HepG2 (cell line): ENCODE measurements around the gene EFHC2. TPM values are rescaled to one million over a fixed set of nuclear protein-coding genes. Genes with fewer than 3 reads are reported as not detected.
A peak's percentile ranks its signal among the peaks of the same experiment; 100 is the strongest.

Experiments
- ATAC-seq: fragments of 200-7000 bp; cut with Tn5 transposase; 3 replicates; pipeline ENCODE4 v1.9.1; 2020; ENCODE audit warnings: mild to moderate bottlenecking, moderate library complexity
- BruUV-seq: library from RNA; stranded (reverse); fragments of 400-500 nt; replicated peaks from 2 replicates; lab custom pipeline; 2021; lab: Mats Ljungman, UMichigan
- CTCF ChIA-PET: fragments of 300-600 bp; formaldehyde crosslinking; extraction: SDS; loops from one replicate; lab custom pipeline; 2021; ENCODE audit warnings: low total read pairs, inconsistent platforms, low intra/inter-chr PET ratio; lab: Yijun Ruan, JAX
- POLR2A ChIA-PET: fragments of 350-600 bp; sonication (Branson Sonifier 250); formaldehyde crosslinking; loops from one replicate; lab custom pipeline; 2020; ENCODE audit warnings: antibody characterized with exemption, inconsistent platforms; lab: Yijun Ruan, JAX
- DNase-seq: peaks from one replicate; pipeline ENCODE4 v3.0.0-alpha.2; 2015; ENCODE audit warnings: low spot score
- FAIRE-seq: peaks from 3 replicates; lab custom pipeline; 2011; peaks lifted over from hg19 to GRCh38; lab: Jason Lieb, UNC
- H2AFZ ChIP-seq: one replicate; pipeline ENCODE4 v1.6.1; 2011; ENCODE audit warnings: low read length, inconsistent platforms
- H3K27ac ChIP-seq: fragments of 300-600 bp; 3 replicates; pipeline ENCODE4 v1.8.0; 2011; ENCODE audit warnings: mixed run types, mild to moderate bottlenecking, mixed read lengths, low read length, inconsistent platforms; ENCODE audit not compliant: insufficient read depth; ENCODE audit errors: extremely low read length
- H3K27me3 ChIP-seq, 2 experiments: fragments of 200-600 bp in 1 of 2; 2 replicates in 1 of 2; 3 replicates in 1 of 2; pipeline versions ENCODE4 v1.6.0 to v1.8.0; 2011; ENCODE audit warnings: low read length in 2 of 2, mild to moderate bottlenecking in 2 of 2, moderate library complexity in 2 of 2, inconsistent platforms in 1 of 2; ENCODE audit not compliant: insufficient read depth in 2 of 2, control insufficient read depth in 1 of 2
- H3K36me3 ChIP-seq, 2 experiments: fragments of 200-600 bp in 1 of 2; replicated peaks in 1 of 2; 2 replicates in 1 of 2; 3 replicates in 1 of 2; pipeline versions ENCODE4 v1.5.1 to v1.8.0; 2011; ENCODE audit warnings: low read length in 2 of 2, inconsistent platforms in 1 of 2; ENCODE audit not compliant: insufficient read depth in 2 of 2, control insufficient read depth in 1 of 2
- H3K4me1 ChIP-seq: 2 replicates; pipeline ENCODE4 v1.5.1; 2012; ENCODE audit warnings: low read length, inconsistent platforms; ENCODE audit not compliant: insufficient read depth
- H3K4me2 ChIP-seq: 2 replicates; pipeline ENCODE4 v1.6.0; 2011; ENCODE audit warnings: low read depth, low read length, inconsistent platforms
- H3K4me3 ChIP-seq, 3 experiments: fragments of 200-600 bp in 1 of 3; sonication (generic), shearing (Covaris generic) in 1 of 3; replicated peaks in 1 of 3; 2 replicates each; pipeline ENCODE4 v1.5.1; 2011 to 2016; ENCODE audit warnings: low read length in 3 of 3, inconsistent platforms in 2 of 3, low read depth in 2 of 3, mild to moderate bottlenecking in 2 of 3, control low read depth in 1 of 3, mixed read lengths in 1 of 3; ENCODE audit not compliant: insufficient read depth in 1 of 3
- H3K79me2 ChIP-seq: one replicate; pipeline ENCODE4 v1.6.1; 2011; ENCODE audit warnings: low read length, inconsistent platforms; ENCODE audit not compliant: insufficient read depth
- H3K9ac ChIP-seq: 2 replicates; pipeline ENCODE4 v1.6.0; 2011; ENCODE audit warnings: mild to moderate bottlenecking, low read depth, low read length, inconsistent platforms; ENCODE audit not compliant: insufficient read depth
- H3K9me3 ChIP-seq: 2 replicates; pipeline ENCODE4 v1.5.1; 2012; ENCODE audit warnings: mild to moderate bottlenecking, low read length
- H4K20me1 ChIP-seq: 2 replicates; pipeline ENCODE4 v1.6.0; 2011; ENCODE audit warnings: inconsistent platforms, mild to moderate bottlenecking, low read length, moderate library complexity; ENCODE audit not compliant: insufficient read depth
- CCAR2 ChIP-seq: fragments of 200-400 bp; formaldehyde crosslinking; optimal IDR thresholded peaks from 2 replicates; pipeline ENCODE3; 2018; ENCODE audit warnings: low read depth, mild to moderate bottlenecking, low read length, moderate library complexity
- KDM2A ChIP-seq: sonication (generic); formaldehyde crosslinking; IDR thresholded peaks from 2 replicates; pipeline ENCODE4 v1.4.0; 2020; ENCODE audit warnings: low read depth, missing genetic modification reagents, borderline replicate concordance
- SMAD3 ChIP-seq: sonication (generic); formaldehyde crosslinking; IDR thresholded peaks from 2 replicates; pipeline ENCODE4 v1.4.0; 2020; ENCODE audit warnings: missing genetic modification reagents
- ZNF329 ChIP-seq: sonication (generic); formaldehyde crosslinking; IDR thresholded peaks from 2 replicates; pipeline ENCODE4 v1.9.0; 2021; ENCODE audit warnings: low read depth, mild to moderate bottlenecking, missing genetic modification reagents
- ZNF441 ChIP-seq: sonication (generic); formaldehyde crosslinking; IDR thresholded peaks from 2 replicates; pipeline ENCODE4 v1.7.0; 2021; ENCODE audit warnings: missing genetic modification reagents, borderline replicate concordance
- ZNF605 ChIP-seq: sonication (generic); formaldehyde crosslinking; IDR thresholded peaks from 2 replicates; pipeline ENCODE4 v1.8.0; 2022; ENCODE audit warnings: mild to moderate bottlenecking, missing genetic modification reagents
- ZNF646 ChIP-seq: sonication (generic); formaldehyde crosslinking; IDR thresholded peaks from 2 replicates; pipeline ENCODE4 v1.9.0; 2021; ENCODE audit warnings: mild to moderate bottlenecking, missing genetic modification reagents
- ZNF713 ChIP-seq: sonication (generic); formaldehyde crosslinking; IDR thresholded peaks from 2 replicates; pipeline ENCODE4 v1.4.0; 2020; ENCODE audit warnings: mild to moderate bottlenecking, missing genetic modification reagents
- WGBS: methylation state at CpG from one replicate; pipeline ENCODE4 v1.1.6; 2017; ENCODE audit warnings: low lambda C conversion rate; 5-methylcytosine and 5-hydroxymethylcytosine counted together
- in situ Hi-C: cut with HindIII; loops from 2 replicates; pipeline ENCODE4 v1.10.0; 2017; ENCODE audit warnings: low pct_unique_long_range_greater_than_20kb; ENCODE audit not compliant: extremely low pct_ligation_motif_present
- intact Hi-C: fragments of 100-400 bp; cut with micrococcal nuclease; formaldehyde crosslinking; loops from one replicate; pipeline ENCODE4 v1.10.0; 2022; ENCODE audit not compliant: unreplicated experiment
- polyA plus RNA-seq, 8 experiments: library from polyadenylated mRNA; depleted of rRNA in 3 of 8; stranded (reverse) in 7 of 8; unstranded in 1 of 8; fragments of >200 nt; fragmentation: Illumina TruSeq in 4 of 8; extraction: Trizol in 4 of 8; gene quantifications; 2 replicates each; pipeline versions ENCODE4 v1.2.1 to v1.2.3, GENCODE V29; 2011 to 2016; ENCODE audit warnings: low read depth in 4 of 8, missing spikeins in 1 of 8, mixed read lengths in 1 of 8; ENCODE audit not compliant: insufficient read depth in 1 of 8
- total RNA-seq, 5 experiments: library from RNA; depleted of rRNA; stranded (reverse); fragments of >200 nt; fragmentation: Illumina TruSeq; extraction: Trizol; gene quantifications; 2 replicates each; pipeline ENCODE4 v1.2.3, GENCODE V29; 2016; ENCODE audit warnings: low read depth in 1 of 5
- TF ChIP-seq, protein P1 (sequence below): sonication (generic); formaldehyde crosslinking; IDR thresholded peaks from 2 replicates; pipeline ENCODE4 v1.4.0; 2020; ENCODE audit warnings: missing genetic modification reagents

EFHC2 gene
- total and polyA plus RNA-seq, 2 of the 13 experiments (the other 11 are each of a cell fraction or from before 2014, with no cell fraction given): not detected

DNA sequence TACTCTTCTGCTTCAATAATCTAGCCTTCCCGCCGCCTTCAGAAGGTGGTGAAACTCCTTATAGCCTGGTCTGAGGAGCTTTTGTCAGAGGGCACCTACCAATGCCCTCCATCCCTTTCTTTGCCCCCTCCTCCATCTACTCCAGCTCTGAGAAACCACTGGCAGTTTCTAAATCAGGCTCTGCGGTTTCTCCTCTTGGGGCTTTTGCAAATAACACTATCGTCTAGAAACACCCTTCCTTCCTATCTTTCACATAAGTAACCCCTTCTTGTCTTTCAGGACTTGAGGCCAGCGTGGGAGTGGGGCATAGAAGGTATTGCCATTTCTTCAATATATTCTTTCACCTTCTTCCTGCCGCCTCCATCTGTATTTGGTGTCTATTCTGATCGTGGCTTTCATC lies 1.2 kb upstream of the EFHC2 start (continued):
- TF ChIP-seq, protein P1, sequence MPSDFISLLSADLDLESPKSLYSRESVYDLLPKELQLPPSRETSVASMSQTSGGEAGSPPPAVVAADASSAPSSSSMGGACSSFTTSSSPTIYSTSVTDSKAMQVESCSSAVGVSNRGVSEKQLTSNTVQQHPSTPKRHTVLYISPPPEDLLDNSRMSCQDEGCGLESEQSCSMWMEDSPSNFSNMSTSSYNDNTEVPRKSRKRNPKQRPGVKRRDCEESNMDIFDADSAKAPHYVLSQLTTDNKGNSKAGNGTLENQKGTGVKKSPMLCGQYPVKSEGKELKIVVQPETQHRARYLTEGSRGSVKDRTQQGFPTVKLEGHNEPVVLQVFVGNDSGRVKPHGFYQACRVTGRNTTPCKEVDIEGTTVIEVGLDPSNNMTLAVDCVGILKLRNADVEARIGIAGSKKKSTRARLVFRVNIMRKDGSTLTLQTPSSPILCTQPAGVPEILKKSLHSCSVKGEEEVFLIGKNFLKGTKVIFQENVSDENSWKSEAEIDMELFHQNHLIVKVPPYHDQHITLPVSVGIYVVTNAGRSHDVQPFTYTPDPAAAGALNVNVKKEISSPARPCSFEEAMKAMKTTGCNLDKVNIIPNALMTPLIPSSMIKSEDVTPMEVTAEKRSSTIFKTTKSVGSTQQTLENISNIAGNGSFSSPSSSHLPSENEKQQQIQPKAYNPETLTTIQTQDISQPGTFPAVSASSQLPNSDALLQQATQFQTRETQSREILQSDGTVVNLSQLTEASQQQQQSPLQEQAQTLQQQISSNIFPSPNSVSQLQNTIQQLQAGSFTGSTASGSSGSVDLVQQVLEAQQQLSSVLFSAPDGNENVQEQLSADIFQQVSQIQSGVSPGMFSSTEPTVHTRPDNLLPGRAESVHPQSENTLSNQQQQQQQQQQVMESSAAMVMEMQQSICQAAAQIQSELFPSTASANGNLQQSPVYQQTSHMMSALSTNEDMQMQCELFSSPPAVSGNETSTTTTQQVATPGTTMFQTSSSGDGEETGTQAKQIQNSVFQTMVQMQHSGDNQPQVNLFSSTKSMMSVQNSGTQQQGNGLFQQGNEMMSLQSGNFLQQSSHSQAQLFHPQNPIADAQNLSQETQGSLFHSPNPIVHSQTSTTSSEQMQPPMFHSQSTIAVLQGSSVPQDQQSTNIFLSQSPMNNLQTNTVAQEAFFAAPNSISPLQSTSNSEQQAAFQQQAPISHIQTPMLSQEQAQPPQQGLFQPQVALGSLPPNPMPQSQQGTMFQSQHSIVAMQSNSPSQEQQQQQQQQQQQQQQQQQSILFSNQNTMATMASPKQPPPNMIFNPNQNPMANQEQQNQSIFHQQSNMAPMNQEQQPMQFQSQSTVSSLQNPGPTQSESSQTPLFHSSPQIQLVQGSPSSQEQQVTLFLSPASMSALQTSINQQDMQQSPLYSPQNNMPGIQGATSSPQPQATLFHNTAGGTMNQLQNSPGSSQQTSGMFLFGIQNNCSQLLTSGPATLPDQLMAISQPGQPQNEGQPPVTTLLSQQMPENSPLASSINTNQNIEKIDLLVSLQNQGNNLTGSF: no peak

DNA sequence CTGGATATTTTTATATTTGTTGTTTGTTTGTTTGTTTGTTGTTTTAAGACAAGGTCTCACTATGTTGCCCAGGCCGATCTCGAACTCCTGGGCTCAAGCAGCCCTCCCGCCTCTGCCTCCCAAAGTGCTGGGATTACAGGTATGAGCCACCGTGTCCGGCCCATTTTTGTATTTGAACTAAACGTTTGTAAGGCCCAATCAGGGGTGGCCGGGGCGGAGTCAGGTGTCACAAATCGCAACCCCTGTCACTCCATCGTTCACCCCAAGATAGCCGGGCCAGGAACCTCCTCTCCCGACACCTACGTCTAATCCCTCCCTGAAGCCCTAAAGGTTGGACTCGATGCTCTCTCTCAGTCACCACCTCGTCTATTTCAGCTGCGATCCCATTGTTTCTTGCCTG lies 722 bp upstream of the EFHC2 start:
- Histone ChIP-seq H3K27ac (no peak overlapping the region), H2AFZ (no peak overlapping the region), H3K4me1 (no peaks in the 10 kb centered on the region), H3K9ac (no peak overlapping the region), H3K27me3 (no peaks in the 10 kb centered on the region), H3K9me3 (no peaks in the 10 kb centered on the region), H3K79me2 (no peaks in the 10 kb centered on the region), H3K4me2 (peak overlapping the region; percentile 43; the same call in 1 of the 2 replicates), H3K4me3 (no peak overlapping the region), H4K20me1 (no peaks in the 10 kb centered on the region), H3K36me3 (no peaks in the 10 kb centered on the region)
- TF ChIP-seq KDM2A (CRISPR knock-in tag): no peak
- TF ChIP-seq ZNF713: no peak
- TF ChIP-seq ZNF441: no peak
- no peak for TF ChIP-seq ZNF605 (CRISPR knock-in tag)
- no peak for TF ChIP-seq ZNF646 (CRISPR knock-in tag)
- no peak for TF ChIP-seq CCAR2
- no peak for TF ChIP-seq ZNF329 (CRISPR knock-in tag)
- TF ChIP-seq SMAD3 (CRISPR knock-in tag): no peak
- in situ Hi-C loops (no loop called here), intact Hi-C loops (no loop called here)
- DNase-seq: no peak
- no peak for ATAC-seq
- ChIA-PET CTCF (no interaction called here), POLR2A (no interaction called here)
- FAIRE-seq: no peak
- 2% methylated on average over 12 of the region's 16 CpGs for WGBS
- no TSS peak for BruUV-seq
